Lower lobe of right lung (tissue), 2 donors: ENCODE measurements around the gene ULBP2. TPM values are rescaled to one million over a fixed set of nuclear protein-coding genes. Genes with fewer than 3 reads are reported as not detected.
"Not testable (repeated sequence)": the region's sequence is repeated elsewhere in the genome, so short reads cannot be mapped to it uniquely, and the experiment has no call there.

ENCODE experiments used
- ATAC-seq, 2 donors: fragments of 200-7000 bp; cut with Tn5 transposase; one replicate each; pipeline ENCODE4 v1.9.1; 2020 to 2022; ENCODE audit warnings: mild to moderate bottlenecking in 2 of 2, moderate library complexity in 2 of 2
- DNase-seq: peaks from one replicate; pipeline ENCODE4 v3.0.0-alpha.2; 2020
- H3K27ac ChIP-seq: fragments of 200-600 bp; one replicate; pipeline ENCODE4 v1.8.0; 2022
- H3K27me3 ChIP-seq: fragments of 200-600 bp; one replicate; pipeline ENCODE4 v1.8.0; 2022; ENCODE audit warnings: low read depth
- H3K36me3 ChIP-seq: fragments of 200-600 bp; one replicate; pipeline ENCODE4 v1.8.0; 2022; ENCODE audit warnings: mild to moderate bottlenecking
- H3K4me1 ChIP-seq: fragments of 200-600 bp; one replicate; pipeline ENCODE4 v1.8.0; 2022
- H3K4me3 ChIP-seq: fragments of 200-600 bp; one replicate; pipeline ENCODE4 v1.8.0; 2022; ENCODE audit warnings: mild to moderate bottlenecking
- H3K9me3 ChIP-seq: fragments of 200-600 bp; one replicate; pipeline ENCODE4 v1.8.0; 2022
- CTCF ChIP-seq: fragments of 200-600 bp; IDR thresholded peaks from one replicate; pipeline ENCODE4 v1.8.0; 2022; ENCODE audit warnings: antibody characterized with exemption, mild to moderate bottlenecking
- intact Hi-C: fragments of 100-400 bp; cut with DNase I; formaldehyde crosslinking; loops from one replicate; pipeline ENCODE4 v1.11.0; 2022
- total RNA-seq: library from RNA; stranded (reverse); fragmentation: NEBNext Ultra II Directional; extraction: Animal tissue kit (Norgen Biotek cat#: 25700); gene quantifications from one replicate; pipeline ENCODE4 v1.2.1, GENCODE V29; 2021
- donor health status: DM: no; HTN: yes; CAD: no; lungs with severe emphysema.

Gene ULBP2
- total RNA-seq, 1 donor from 2014 or later = 2.2 TPM

DNA sequence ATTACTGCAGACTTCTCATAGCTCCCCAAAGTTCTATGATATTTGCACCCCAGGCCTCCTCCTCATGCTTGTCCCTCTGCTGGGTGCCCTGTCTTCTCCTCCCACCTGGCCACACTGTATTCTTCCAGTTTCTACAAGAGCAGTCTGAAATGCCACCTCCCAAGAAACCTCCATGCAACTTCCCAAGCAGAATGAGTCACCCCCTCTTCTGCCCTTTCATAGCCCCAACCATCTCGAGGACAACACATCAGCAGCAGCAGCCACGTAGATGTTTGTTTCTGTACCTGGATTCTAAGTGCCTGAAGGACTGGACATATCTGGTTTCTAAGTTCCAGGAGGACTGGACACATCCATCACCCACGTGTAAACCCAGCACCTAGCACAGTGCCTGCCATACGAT lies 6.6 kb upstream of the ULBP2 start:
- TF ChIP-seq CTCF = no peak
- H3K36me3 ChIP-seq = no peaks in the 10 kb centered on the region
- H3K4me3 ChIP-seq = no peak overlapping the region
- DNase-seq = no peak
- no peak for ATAC-seq
- peaks cover 14% of the 10 kb centered on the region for H3K4me1 ChIP-seq
- H3K27me3 ChIP-seq = peaks cover 90% of the 10 kb centered on the region
- no peaks in the 10 kb centered on the region for H3K9me3 ChIP-seq
- intact Hi-C loops = no loop called here
- H3K27ac ChIP-seq = no peak overlapping the region

DNA sequence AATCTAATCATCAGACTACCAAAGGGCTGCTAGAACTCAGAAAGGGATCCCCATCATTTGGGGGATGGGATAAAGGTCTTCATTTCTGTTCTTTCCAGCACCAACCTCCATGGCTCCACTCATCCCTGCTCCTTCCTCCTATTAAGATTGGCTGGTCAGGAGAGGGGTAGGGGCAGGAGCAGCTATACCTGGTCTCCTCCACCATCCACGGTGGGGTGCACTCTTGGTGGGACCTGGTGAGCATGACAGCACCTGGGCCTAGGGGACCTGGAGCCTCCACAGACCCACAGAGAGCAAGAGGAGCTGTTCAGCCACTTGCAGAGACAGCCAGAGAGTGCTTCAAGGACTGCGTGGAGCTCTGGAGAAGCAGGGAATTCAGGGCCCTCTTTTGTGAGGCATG lies 6.1 kb upstream of the ULBP2 start:
- Histone ChIP-seq H3K9me3 (no peaks in the 10 kb centered on the region), H3K4me3 (no peak overlapping the region), H3K4me1 (peaks cover 14% of the 10 kb centered on the region), H3K27me3 (peaks cover 94% of the 10 kb centered on the region), H3K36me3 (no peaks in the 10 kb centered on the region), H3K27ac (no peak overlapping the region)
- intact Hi-C loops = no loop called here
- TF ChIP-seq CTCF = no peak
- ATAC-seq (no peak), DNase-seq (no peak)

DNA sequence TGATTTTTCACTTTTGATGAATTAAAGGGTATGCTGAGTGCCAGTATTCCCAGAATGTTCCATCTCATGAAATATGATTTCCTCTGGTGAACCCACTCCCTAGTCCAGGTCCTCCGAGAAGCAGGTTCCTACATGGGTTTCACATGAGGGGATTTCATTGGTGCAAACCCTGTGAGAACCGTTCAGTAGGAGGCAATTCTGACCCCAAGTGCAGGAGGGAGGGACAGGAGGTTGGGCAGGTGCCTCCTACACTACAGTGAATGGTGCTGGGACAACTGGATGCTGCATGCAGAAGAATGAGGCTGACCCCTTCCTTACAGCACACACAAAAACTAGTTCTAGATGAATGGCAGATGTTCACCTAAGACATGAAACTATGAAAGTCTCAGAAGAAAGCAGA lies 5.1 kb upstream of the ULBP2 start:
- H3K9me3 ChIP-seq = no peaks in the 10 kb centered on the region
- H3K36me3 ChIP-seq = no peaks in the 10 kb centered on the region
- no peak overlapping the region for H3K27ac ChIP-seq
- no peak overlapping the region for H3K4me3 ChIP-seq
- ATAC-seq (no peak), DNase-seq (no peak)
- peaks cover 24% of the 10 kb centered on the region for H3K4me1 ChIP-seq
- H3K27me3 ChIP-seq = peaks cover 94% of the 10 kb centered on the region
- intact Hi-C loops = no loop called here
- no peak for TF ChIP-seq CTCF

DNA sequence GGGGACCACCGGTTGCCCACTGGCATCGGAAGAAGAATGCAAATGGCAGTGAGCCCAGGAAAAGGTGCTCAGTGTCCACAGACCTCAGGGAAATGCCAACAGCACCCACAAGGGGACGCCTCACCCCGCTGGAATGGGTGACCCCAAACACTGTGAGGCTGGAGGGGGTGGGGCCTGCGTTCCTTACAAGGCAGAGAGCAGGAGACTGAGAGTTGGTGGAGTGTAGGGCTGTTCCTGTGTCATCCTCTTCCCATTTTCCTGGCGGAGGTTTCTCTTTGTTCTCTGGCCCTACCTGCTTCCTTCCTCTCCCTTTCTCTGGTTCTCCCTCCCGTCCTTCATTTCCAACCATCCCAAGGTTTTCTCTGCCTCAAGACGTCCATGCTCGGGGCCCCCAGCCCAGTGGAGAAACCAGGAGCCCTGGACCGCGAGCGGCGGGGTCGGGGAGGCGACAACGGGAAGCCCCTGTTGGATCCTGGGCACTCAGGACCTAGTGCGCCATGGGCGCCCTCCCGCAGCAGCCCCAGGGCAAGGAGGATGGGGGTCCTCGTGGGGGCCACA lies 3.7 kb upstream of the ULBP2 start:
- H3K36me3 ChIP-seq, H3K9me3 ChIP-seq, H3K27ac ChIP-seq, DNase-seq, intact Hi-C loops: not testable (repeated sequence)
- Histone ChIP-seq H3K4me1 (peaks cover 29% of the 10 kb centered on the region), H3K4me3 (peak overlapping the region; percentile 56), H3K27me3 (peaks cover 85% of the 10 kb centered on the region)
- ATAC-seq = peak; percentile 31 to 36
- TF ChIP-seq CTCF = peak; percentile 7

DNA sequence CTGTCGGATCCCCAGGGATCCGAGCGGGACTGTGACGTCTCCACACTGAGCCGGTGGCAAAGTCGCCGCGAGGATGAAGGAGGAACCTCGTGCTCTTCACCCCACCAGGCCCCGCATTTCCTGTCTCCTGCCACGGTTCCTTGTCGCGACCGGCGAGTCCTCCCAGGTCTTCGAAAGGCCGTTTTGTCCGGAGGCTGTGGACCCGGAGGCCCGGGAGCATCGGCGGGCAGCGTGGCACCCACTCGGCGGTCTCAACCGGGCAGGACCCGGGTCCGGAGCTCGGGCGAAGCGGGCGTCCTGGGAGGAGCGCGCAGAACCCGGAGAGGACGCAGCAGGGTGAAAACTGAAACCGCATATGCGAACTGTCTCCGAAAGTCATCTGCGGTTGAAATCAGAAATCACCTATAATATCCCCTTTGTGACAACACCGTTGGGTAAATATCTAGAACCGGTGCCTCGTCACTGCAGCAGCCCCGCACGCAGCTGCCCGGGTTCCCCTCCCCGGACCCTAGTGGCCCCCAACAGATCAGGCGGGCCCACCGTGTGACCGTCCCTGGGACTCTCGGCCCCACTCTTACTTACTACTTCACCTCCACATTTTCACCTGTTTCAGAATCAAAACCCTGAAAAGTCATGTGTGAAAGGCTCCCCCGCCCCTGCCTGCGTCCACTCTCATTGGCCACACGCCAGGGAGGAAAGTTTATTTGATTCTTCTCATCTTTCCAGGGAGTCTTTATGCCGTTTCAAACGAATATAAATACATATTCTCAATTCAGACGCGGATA lies 3.1 kb upstream of the ULBP2 start:
- no peak overlapping the region for H3K27ac ChIP-seq
- ATAC-seq (no peak), DNase-seq (no peak)
- H3K36me3 ChIP-seq = no peaks in the 10 kb centered on the region
- H3K9me3 ChIP-seq = no peaks in the 10 kb centered on the region
- H3K4me3 ChIP-seq = peak overlapping the region; percentile 56
- TF ChIP-seq CTCF = no peak
- H3K4me1 ChIP-seq = peaks cover 29% of the 10 kb centered on the region
- intact Hi-C loops = no loop called here
- H3K27me3 ChIP-seq = peaks cover 78% of the 10 kb centered on the region
